Calu3 (cell line): ENCODE measurements around the gene XKR7. TPM values are rescaled to one million over a fixed set of nuclear protein-coding genes. Genes with fewer than 3 reads are reported as not detected.

ENCODE experiments used
- BruUV-seq: library from RNA; stranded (reverse); fragments of 400-500 nt; replicated peaks from 2 replicates; lab custom pipeline; 2021; lab: Mats Ljungman, UMichigan
- CTCF ChIA-PET: fragments of 300-600 bp; sonication (Branson Sonifier 250); formaldehyde crosslinking; loops from one replicate; lab custom pipeline; 2022; ENCODE audit warnings: antibody characterized with exemption; lab: Charles Lee
- DNase-seq: peaks from one replicate; pipeline ENCODE4 v3.0.0; 2022
- H3K27ac Mint-ChIP-seq: one replicate; pipeline ENCODE4 v1.8.0; 2022; ENCODE audit warnings: mixed read lengths; ENCODE audit not compliant: unreplicated experiment
- H3K27me3 Mint-ChIP-seq: one replicate; pipeline ENCODE4 v1.8.0; 2022; ENCODE audit warnings: mixed read lengths; ENCODE audit not compliant: unreplicated experiment
- H3K36me3 Mint-ChIP-seq: one replicate; pipeline ENCODE4 v1.8.0; 2022; ENCODE audit warnings: mild to moderate bottlenecking, moderate library complexity, mixed read lengths; ENCODE audit not compliant: insufficient read depth, unreplicated experiment
- H3K4me1 Mint-ChIP-seq: one replicate; pipeline ENCODE4 v1.8.0; 2022; ENCODE audit warnings: mild to moderate bottlenecking, low read depth, mixed read lengths; ENCODE audit not compliant: unreplicated experiment
- H3K4me3 Mint-ChIP-seq: one replicate; pipeline ENCODE4 v1.8.0; 2022; ENCODE audit warnings: mild to moderate bottlenecking, low read depth, moderate library complexity, mixed read lengths; ENCODE audit not compliant: unreplicated experiment
- H3K9me3 Mint-ChIP-seq: one replicate; pipeline ENCODE4 v1.8.0; 2022; ENCODE audit warnings: low read depth, mixed read lengths; ENCODE audit not compliant: unreplicated experiment
- intact Hi-C: fragments of 100-400 bp; cut with micrococcal nuclease; formaldehyde crosslinking; loops from one replicate; pipeline ENCODE4 v1.10.0; 2022; ENCODE audit not compliant: unreplicated experiment
- total RNA-seq: library from RNA; stranded (reverse); gene quantifications from 2 replicates; pipeline ENCODE4 v1.2.3, GENCODE V29; 2022
- TF ChIP-seq, protein P1 (sequence below): fragments of 200-600 bp; IDR thresholded peaks from one replicate; pipeline ENCODE4 v1.8.0; 2022; ENCODE audit warnings: antibody characterized with exemption; ENCODE audit not compliant: unreplicated experiment

The XKR7 gene
- total RNA-seq, 1 experiment from 2014 or later, result not detected

DNA sequence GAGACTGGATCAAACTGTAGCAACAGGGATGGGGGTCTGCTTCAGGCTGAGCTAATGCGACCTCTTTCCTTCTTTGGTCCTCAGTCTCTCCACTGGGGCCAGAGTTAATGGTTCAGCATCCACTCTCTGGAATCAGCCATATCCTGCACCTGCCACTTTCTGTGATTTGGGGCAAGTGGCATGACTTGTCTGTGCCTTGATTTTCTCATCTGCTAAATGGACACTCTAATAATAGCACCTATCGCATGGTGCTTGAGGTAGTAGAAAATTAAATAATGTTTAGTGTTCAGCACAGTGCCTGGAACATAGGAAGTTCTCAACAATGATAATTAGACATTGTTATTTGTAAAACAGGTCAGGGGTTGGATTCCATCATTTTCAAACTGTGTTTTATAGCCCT lies 6.3 kb downstream of the XKR7 start:
- Mint-ChIP-seq H3K36me3 (no peaks in the 10 kb centered on the region), H3K9me3 (no peaks in the 10 kb centered on the region), H3K27ac (no peak overlapping the region), H3K4me1 (peaks cover 9% of the 10 kb centered on the region), H3K27me3 (peaks cover 87% of the 10 kb centered on the region), H3K4me3 (no peak overlapping the region)
- CTCF ChIA-PET, result no interaction called here
- intact Hi-C loops, result no loop called here
- no peak for DNase-seq
- no TSS peak for BruUV-seq
- TF ChIP-seq, protein P1, sequence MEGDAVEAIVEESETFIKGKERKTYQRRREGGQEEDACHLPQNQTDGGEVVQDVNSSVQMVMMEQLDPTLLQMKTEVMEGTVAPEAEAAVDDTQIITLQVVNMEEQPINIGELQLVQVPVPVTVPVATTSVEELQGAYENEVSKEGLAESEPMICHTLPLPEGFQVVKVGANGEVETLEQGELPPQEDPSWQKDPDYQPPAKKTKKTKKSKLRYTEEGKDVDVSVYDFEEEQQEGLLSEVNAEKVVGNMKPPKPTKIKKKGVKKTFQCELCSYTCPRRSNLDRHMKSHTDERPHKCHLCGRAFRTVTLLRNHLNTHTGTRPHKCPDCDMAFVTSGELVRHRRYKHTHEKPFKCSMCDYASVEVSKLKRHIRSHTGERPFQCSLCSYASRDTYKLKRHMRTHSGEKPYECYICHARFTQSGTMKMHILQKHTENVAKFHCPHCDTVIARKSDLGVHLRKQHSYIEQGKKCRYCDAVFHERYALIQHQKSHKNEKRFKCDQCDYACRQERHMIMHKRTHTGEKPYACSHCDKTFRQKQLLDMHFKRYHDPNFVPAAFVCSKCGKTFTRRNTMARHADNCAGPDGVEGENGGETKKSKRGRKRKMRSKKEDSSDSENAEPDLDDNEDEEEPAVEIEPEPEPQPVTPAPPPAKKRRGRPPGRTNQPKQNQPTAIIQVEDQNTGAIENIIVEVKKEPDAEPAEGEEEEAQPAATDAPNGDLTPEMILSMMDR, result no peak

DNA sequence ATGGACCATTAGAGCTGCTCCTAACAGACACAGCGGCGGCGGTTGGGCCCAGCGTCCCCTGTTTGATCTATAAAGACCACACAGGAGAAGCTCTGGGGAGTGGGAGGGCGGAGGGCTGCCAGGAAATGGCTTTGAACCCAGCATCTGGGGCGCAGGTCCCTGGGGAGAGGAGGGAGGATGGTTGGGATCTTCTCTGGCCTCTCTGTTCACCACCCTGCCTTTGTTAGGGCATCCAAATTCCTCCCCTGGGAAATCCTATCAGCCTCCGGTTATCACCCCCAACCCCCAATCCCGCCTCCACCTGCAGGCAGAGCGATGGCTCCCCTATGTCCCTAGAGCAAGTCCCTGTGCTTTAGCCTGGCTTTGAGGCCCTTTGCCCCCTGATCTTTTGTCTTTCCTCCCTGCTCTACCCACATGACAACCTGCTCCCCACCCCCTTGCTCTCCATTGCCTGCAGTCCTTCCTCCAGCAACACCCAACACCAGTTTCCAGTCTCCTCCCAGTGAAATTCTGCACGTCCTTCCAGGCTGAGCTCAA lies 7.1 kb downstream of the XKR7 start:
- Mint-ChIP-seq H3K27me3 (peaks cover 80% of the 10 kb centered on the region), H3K36me3 (no peaks in the 10 kb centered on the region), H3K4me3 (no peak overlapping the region), H3K4me1 (peaks cover 9% of the 10 kb centered on the region), H3K9me3 (no peaks in the 10 kb centered on the region), H3K27ac (no peak overlapping the region)
- no peak for DNase-seq
- CTCF ChIA-PET, result no interaction called here
- intact Hi-C loops, result no loop called here
- no TSS peak for BruUV-seq
- TF ChIP-seq, protein P1, result no peak

DNA sequence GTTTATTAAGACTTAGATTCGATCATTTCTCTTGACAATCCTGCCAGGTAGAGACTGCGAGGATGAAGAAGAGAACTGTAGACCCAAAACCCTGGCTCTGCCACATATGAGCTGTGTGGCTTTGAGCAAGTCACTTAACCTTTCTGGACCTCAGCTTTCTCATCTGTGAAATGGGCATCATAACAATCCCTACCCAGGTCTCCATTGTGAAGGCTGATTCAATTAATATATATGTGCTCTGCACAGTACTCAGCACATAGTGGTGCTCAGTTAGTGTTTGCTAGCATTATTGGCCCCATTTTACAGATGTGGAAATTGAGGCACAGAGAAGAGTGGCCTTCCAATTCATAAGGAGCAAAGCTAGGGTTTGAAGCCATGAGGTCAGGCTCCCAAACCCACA lies 7.9 kb downstream of the XKR7 start:
- peaks cover 9% of the 10 kb centered on the region for H3K4me1 Mint-ChIP-seq
- H3K9me3 Mint-ChIP-seq, result no peaks in the 10 kb centered on the region
- intact Hi-C loops, result no loop called here
- no peaks in the 10 kb centered on the region for H3K36me3 Mint-ChIP-seq
- no peak overlapping the region for H3K27ac Mint-ChIP-seq
- no TSS peak for BruUV-seq
- DNase-seq, result no peak
- CTCF ChIA-PET, result no interaction called here
- TF ChIP-seq, protein P1, result no peak
- H3K27me3 Mint-ChIP-seq, result peaks cover 72% of the 10 kb centered on the region
- no peak overlapping the region for H3K4me3 Mint-ChIP-seq

DNA sequence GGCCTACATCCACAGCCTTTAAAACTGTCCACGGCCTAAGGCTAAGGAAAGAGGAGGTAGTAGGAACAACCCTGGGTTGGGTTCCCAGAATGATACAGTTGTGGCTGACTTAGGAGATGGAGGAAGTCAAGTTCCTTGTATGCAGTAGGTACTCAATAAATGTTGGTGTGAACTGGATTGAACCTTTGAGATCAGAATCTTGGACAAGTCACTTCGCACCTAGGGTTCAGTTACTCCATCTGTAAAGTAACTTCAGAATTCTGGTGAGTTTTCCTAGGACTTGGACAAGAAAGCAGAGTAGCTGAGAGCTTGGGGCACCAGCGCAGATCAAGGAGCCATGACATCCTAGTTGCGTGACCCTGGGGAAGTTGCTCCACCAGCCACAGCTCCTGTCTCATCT lies 9.1 kb downstream of the XKR7 start:
- peaks cover 60% of the 10 kb centered on the region for H3K27me3 Mint-ChIP-seq

More for the DNA sequence above, 9.1 kb downstream of the XKR7 start:
- CTCF ChIA-PET, result no interaction called here
- Mint-ChIP-seq H3K9me3 (no peaks in the 10 kb centered on the region), H3K27ac (no peak overlapping the region), H3K4me1 (peaks cover 9% of the 10 kb centered on the region), H3K4me3 (no peak overlapping the region), H3K36me3 (no peaks in the 10 kb centered on the region)
- no TSS peak for BruUV-seq
- no peak for DNase-seq
- TF ChIP-seq, protein P1, result no peak
- intact Hi-C loops, result no loop called here
